HG03565 (cell line): ENCODE data around the gene NOLC1.

Experiments
- ATAC-seq: cut with Tn5 transposase; IDR thresholded peaks from one replicate; pipeline ENCODE4 v1.9.1; 2021; ENCODE audit warnings: mild to moderate bottlenecking, moderate library complexity; ENCODE audit not compliant: unreplicated experiment

Gene NOLC1

DNA sequence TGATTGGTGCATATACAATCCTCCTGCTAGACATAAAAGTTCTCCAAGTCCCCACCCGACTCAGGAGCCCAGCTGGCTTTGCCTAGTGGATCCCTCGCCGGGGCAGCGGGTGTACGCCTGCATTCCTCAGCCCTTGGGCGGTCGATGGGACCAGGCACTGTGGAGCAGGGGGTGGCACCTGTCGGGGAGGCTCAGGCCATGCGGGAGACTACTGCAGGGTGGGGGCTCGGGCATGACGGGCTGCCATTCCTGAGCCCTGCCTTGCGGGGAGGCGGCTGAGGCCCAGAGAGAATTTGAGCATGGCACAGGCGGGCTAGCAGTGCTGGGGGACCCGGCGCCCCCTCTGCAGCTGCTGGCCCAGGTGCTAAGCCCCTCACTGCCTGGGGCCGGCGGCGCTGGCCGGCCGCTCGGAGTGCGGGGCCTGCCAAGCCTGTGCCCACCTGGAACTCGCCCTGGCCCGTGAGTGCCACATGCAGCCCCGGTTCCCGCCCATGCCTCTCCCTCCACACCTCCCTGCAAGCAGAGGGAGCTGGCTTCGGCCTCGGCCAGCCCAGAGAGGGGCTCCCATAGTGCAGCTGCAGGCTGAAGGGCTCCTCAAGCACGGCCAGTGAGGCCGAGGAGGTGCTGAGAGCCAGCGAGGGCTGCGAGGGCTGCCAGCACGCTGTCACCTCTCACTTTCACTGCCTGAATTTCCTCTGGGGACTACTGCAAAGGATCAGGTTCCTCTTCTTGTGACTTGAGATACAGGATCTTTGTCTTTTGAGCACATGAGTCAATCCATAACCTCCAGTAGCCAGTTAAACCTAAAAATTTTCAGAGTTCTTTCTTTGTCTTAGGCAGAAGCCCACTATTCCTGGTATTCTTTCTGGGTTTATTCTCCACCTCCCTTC is 48.8 kb downstream of the NOLC1 start:
- no peak for ATAC-seq

DNA sequence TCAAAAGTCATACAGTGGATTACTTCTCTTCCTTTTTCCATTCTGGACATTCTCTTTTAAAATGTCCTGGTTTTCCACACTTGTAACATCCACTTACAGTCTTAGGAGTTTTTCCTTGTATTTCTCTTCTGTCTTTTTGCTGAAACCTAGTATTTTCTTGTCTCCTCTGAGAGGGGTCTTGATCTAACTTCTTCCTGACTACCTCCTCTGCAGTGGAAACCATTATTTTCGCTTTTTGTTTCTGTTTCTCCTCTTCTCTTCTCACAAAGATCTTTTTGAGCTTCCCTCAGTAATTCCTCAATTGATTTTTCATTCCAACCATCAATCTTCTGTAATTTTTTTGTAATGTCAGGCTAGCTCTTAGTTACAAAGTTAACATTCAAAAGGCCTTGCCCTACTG is 50.2 kb downstream of the NOLC1 start:
- no peak for ATAC-seq

DNA sequence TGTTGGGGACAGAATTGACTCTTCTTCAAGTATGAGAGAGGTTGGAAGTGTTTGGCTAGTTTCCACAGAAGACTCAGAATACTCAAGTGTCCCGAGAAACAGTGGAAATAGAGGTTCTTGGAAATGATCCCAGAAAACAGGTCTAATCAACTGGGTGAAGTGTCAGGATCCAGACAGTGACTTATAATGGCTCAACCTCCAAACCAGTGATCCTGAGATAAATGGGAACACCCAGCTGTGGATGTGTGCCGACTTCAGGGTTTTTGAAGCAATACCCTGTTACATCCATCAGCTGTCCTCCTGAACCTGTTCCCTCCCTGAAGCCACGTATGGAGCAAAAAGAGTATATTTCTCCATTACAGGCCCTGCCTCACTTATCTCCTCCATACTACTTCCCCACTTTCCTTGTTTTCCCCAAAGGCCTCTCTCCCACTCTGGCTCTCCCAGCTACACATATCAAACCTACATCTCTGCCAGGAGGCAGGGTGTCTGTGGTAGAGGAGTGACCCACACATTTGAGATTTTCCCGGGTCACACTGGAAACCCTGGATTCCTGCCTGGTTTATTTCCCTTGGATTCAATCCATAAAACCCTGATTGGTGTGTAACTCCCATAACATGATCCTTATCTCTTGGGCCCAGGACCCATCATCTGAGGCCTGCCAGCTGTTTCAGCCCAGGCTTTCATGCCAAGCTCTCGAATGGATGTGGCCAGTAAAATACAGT is 56.3 kb downstream of the NOLC1 start:
- no peak for ATAC-seq

DNA sequence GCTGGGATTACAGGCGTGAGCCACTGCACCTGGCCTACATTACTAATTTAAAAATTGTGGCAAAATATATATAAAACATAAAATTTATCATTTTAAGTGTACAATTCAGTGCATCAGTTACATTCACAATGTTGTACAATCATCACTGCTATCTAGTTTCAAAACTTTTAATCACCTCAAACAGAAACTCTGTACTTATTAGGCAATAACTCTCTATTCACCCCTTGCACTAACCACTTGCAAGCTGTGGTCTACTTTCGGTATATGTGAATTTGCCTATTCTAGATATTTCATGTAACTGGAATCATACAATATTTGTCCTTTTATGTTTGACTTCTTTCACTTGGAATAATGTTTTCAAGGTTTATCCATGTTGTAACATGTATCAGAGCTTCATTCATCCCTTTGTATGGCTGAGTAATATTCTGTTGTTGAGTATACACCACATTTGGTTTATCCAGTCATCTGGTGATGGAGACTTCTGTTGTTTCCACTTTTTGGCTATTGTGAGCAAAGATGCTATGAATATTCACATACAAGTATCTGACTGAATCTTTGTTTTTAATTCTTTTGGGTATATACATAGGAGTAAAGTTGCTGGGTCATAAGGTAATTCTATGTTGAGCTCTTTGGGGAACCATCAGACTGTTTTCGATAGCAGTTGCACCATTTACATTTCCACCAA is 59.6 kb downstream of the NOLC1 start:
- no peak for ATAC-seq
